Measurements from ENCODE around the gene SNRPA.

The SNRPA gene

DNA sequence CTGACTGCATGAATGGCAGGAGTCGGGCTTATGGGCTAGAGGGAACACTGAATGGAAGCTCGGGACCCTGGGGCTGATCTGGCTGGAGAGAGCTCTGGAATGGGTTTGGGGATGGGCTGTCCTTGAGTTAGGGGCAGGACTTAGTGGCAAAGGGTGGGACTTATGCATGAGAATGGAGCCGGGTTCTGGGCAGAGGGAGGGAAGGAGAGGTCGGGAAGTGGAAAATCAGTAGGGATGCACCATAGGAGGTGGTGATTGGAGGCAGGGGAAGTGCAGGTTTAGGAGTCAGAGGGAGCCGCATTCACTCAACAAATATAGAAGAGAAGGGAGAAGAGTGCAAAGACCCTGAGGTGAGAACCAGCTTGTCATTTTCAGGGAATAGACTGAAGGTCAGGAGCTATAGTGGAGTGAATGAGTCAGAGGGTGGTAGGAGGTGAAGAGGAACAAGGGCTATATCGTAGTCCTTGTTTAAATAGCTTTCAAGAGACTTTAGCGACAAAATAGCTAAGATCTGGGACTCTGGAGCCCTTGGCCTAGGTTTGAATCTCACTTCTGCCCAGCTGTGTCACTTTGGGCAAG is 27.8 kb downstream of the SNRPA start:
- TF ChIP-seq FOXP2 (optimal IDR thresholded peaks at IDR 0.05; ENCODE audit: borderline replicate concordance, extremely low read depth, extremely low read length, insufficient read depth) (no peak), TAF1 (IDR thresholded peaks at IDR 0.05; ENCODE audit: borderline replicate concordance, insufficient read depth, low read length) (no peak), SIN3A (IDR thresholded peaks at IDR 0.05; ENCODE audit: borderline replicate concordance, insufficient read depth, low read length) (no peak), POLR2AphosphoS5 (IDR thresholded peaks at IDR 0.05; ENCODE audit: low read depth, low read length) (no peak)
- TF ChIP-seq, protein P1, sequence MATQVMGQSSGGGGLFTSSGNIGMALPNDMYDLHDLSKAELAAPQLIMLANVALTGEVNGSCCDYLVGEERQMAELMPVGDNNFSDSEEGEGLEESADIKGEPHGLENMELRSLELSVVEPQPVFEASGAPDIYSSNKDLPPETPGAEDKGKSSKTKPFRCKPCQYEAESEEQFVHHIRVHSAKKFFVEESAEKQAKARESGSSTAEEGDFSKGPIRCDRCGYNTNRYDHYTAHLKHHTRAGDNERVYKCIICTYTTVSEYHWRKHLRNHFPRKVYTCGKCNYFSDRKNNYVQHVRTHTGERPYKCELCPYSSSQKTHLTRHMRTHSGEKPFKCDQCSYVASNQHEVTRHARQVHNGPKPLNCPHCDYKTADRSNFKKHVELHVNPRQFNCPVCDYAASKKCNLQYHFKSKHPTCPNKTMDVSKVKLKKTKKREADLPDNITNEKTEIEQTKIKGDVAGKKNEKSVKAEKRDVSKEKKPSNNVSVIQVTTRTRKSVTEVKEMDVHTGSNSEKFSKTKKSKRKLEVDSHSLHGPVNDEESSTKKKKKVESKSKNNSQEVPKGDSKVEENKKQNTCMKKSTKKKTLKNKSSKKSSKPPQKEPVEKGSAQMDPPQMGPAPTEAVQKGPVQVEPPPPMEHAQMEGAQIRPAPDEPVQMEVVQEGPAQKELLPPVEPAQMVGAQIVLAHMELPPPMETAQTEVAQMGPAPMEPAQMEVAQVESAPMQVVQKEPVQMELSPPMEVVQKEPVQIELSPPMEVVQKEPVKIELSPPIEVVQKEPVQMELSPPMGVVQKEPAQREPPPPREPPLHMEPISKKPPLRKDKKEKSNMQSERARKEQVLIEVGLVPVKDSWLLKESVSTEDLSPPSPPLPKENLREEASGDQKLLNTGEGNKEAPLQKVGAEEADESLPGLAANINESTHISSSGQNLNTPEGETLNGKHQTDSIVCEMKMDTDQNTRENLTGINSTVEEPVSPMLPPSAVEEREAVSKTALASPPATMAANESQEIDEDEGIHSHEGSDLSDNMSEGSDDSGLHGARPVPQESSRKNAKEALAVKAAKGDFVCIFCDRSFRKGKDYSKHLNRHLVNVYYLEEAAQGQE (IDR thresholded peaks at IDR 0.05; ENCODE audit: insufficient read depth in 1 of 2, low read depth in 2 of 2, low read length in 2 of 2): no peak

DNA sequence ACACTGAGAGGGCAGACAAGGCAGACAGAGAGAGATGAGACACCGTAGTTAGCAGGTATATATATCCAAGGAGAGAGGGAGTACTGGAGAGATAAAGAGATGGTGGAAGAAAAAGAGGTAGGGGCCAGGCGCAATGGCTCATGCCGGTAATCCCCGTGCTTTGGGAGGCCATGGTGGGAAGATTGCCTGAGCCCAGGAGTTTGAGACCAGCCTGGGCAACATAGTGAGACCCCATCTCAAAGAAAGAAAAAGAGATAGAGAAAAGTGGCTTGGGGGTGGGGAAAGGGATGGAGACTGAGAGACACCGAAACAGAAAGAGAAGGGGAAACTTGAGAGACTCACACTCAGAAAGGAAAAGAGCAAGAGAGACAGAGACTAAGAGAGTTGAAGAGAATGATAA is 29.6 kb downstream of the SNRPA start:
- no peak for TF ChIP-seq SIN3A (IDR thresholded peaks at IDR 0.05; ENCODE audit: borderline replicate concordance, insufficient read depth, low read length)
- TF ChIP-seq FOXP2 (optimal IDR thresholded peaks at IDR 0.05; ENCODE audit: borderline replicate concordance, extremely low read depth, extremely low read length, insufficient read depth): no peak
- TF ChIP-seq POLR2AphosphoS5 (IDR thresholded peaks at IDR 0.05; ENCODE audit: low read depth, low read length): no peak
- TF ChIP-seq, protein P1 (IDR thresholded peaks at IDR 0.05; ENCODE audit: insufficient read depth in 1 of 2, low read depth in 2 of 2, low read length in 2 of 2): no peak
- no peak for TF ChIP-seq TAF1 (IDR thresholded peaks at IDR 0.05; ENCODE audit: borderline replicate concordance, insufficient read depth, low read length)

DNA sequence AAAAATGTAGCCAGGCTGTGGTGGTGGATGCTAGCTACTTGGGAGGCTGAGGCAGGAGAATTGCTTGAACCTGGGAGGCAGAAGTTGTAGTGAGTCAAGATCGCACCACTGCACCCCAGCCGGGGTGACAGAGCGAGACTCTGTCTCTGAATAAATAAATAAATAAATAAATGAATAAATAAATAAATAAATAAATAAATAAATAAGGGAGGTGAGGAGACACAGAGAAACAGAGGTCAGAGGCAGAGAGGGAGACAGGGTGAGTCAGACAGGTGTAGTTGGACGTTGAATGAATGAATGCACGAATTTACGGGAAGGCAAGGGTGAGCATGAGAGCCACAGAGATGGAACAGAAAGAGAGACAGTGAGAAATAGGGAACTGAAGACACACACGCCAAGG is 30.1 kb downstream of the SNRPA start:
- TF ChIP-seq TAF1 (IDR thresholded peaks at IDR 0.05; ENCODE audit: borderline replicate concordance, insufficient read depth, low read length): no peak
- TF ChIP-seq FOXP2 (optimal IDR thresholded peaks at IDR 0.05; ENCODE audit: borderline replicate concordance, extremely low read depth, extremely low read length, insufficient read depth): no peak
- TF ChIP-seq POLR2AphosphoS5 (IDR thresholded peaks at IDR 0.05; ENCODE audit: low read depth, low read length): no peak
- TF ChIP-seq, protein P1 (IDR thresholded peaks at IDR 0.05; ENCODE audit: insufficient read depth in 1 of 2, low read depth in 2 of 2, low read length in 2 of 2): no peak
- no peak for TF ChIP-seq SIN3A (IDR thresholded peaks at IDR 0.05; ENCODE audit: borderline replicate concordance, insufficient read depth, low read length)

DNA sequence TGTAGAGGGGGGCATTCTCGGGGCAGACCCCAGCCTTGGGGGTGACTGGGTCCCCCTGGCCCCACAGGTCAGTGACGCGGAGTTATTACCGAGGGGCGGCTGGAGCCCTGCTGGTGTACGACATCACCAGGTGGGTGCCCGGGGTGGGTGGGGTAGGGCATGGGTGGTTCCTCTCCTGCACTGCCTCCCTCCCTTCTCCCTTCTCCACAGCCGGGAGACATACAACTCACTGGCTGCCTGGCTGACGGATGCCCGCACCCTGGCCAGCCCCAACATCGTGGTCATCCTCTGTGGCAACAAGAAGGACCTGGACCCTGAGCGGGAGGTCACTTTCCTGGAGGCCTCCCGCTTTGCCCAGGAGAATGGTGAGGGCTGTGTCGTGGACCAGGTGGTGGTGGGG is 32.7 kb downstream of the SNRPA start:
- TF ChIP-seq, protein P1 (IDR thresholded peaks at IDR 0.05; ENCODE audit: insufficient read depth in 1 of 2, low read depth in 2 of 2, low read length in 2 of 2): no peak
- TF ChIP-seq SIN3A (IDR thresholded peaks at IDR 0.05; ENCODE audit: borderline replicate concordance, insufficient read depth, low read length) (no peak), FOXP2 (optimal IDR thresholded peaks at IDR 0.05; ENCODE audit: borderline replicate concordance, extremely low read depth, extremely low read length, insufficient read depth) (no peak), TAF1 (IDR thresholded peaks at IDR 0.05; ENCODE audit: borderline replicate concordance, insufficient read depth, low read length) (no peak), POLR2AphosphoS5 (IDR thresholded peaks at IDR 0.05; ENCODE audit: low read depth, low read length) (no peak)

Measured in PFSK-1 (cell line).